ENCODE measurements around the gene ETV6.

DNA sequence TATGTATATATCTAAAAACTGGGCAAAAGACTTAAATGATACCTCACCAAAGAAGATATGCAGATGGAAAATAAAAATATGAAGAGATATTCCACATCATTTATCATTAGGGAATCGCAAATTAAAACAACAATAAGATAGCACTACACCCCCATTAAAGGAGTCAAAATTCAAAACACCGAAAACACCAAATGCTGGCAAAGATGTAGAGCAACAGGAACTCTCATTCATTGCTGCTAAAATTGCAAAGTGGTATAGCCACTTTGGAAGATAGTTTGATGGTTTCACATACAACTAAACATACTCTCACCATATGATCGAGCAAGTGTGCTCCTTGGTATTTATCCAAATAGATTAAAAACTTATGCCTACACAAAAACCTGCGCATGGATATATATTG lies 289.7 kb downstream of the ETV6 start:
- TF ChIP-seq POLR2AphosphoS5 (IDR thresholded peaks at IDR 0.05; ENCODE audit: insufficient read depth in 1 of 2, low read depth in 1 of 2) (no peak), POLR2A (IDR thresholded peaks at IDR 0.05) (no peak)
- TF ChIP-seq, protein P1, sequence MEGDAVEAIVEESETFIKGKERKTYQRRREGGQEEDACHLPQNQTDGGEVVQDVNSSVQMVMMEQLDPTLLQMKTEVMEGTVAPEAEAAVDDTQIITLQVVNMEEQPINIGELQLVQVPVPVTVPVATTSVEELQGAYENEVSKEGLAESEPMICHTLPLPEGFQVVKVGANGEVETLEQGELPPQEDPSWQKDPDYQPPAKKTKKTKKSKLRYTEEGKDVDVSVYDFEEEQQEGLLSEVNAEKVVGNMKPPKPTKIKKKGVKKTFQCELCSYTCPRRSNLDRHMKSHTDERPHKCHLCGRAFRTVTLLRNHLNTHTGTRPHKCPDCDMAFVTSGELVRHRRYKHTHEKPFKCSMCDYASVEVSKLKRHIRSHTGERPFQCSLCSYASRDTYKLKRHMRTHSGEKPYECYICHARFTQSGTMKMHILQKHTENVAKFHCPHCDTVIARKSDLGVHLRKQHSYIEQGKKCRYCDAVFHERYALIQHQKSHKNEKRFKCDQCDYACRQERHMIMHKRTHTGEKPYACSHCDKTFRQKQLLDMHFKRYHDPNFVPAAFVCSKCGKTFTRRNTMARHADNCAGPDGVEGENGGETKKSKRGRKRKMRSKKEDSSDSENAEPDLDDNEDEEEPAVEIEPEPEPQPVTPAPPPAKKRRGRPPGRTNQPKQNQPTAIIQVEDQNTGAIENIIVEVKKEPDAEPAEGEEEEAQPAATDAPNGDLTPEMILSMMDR (IDR thresholded peaks at IDR 0.05): no peak

Data from vagina (tissue), 2 donors.